Esophagus squamous epithelium (tissue), 4 donors: ENCODE measurements around the gene BABAM2.

Experiments
- POLR2A ChIP-seq, 4 donors: fragments of 450-650 bp; IDR thresholded peaks; one replicate each; pipeline ENCODE4 v1.6.1; 2017; ENCODE audit warnings: antibody characterized with exemption in 4 of 4, mild to moderate bottlenecking in 4 of 4, moderate library complexity in 3 of 4
- TF ChIP-seq, protein P1 (sequence below), 6 experiments: fragments of 450-650 bp in 4 of 6; fragments of 200-600 bp in 2 of 6; sonication (generic) in 2 of 6; IDR thresholded peaks; one replicate each; pipeline ENCODE4 v1.5.1; 2016 to 2019; ENCODE audit warnings: antibody characterized with exemption in 6 of 6, mild to moderate bottlenecking in 4 of 6, moderate library complexity in 4 of 6

- TF ChIP-seq, protein P1, sequence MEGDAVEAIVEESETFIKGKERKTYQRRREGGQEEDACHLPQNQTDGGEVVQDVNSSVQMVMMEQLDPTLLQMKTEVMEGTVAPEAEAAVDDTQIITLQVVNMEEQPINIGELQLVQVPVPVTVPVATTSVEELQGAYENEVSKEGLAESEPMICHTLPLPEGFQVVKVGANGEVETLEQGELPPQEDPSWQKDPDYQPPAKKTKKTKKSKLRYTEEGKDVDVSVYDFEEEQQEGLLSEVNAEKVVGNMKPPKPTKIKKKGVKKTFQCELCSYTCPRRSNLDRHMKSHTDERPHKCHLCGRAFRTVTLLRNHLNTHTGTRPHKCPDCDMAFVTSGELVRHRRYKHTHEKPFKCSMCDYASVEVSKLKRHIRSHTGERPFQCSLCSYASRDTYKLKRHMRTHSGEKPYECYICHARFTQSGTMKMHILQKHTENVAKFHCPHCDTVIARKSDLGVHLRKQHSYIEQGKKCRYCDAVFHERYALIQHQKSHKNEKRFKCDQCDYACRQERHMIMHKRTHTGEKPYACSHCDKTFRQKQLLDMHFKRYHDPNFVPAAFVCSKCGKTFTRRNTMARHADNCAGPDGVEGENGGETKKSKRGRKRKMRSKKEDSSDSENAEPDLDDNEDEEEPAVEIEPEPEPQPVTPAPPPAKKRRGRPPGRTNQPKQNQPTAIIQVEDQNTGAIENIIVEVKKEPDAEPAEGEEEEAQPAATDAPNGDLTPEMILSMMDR (IDR thresholded peaks at IDR 0.05): no peak
- no peak for TF ChIP-seq POLR2A (IDR thresholded peaks at IDR 0.05)
These were observed 17.0 kb downstream of the BABAM2 start for GRCh38 chr2:27907547-27907946.
